ENCODE data around the gene RNF146. TPM values are rescaled to one million over a fixed set of nuclear protein-coding genes. Genes with fewer than 3 reads are reported as not detected.

The RNF146 gene
- total RNA-seq (10 to 100 TPM; 18.9 to 32.7 TPM), polyA plus RNA-seq (10 to 100 TPM; 11.5 to 12.9 TPM)

DNA sequence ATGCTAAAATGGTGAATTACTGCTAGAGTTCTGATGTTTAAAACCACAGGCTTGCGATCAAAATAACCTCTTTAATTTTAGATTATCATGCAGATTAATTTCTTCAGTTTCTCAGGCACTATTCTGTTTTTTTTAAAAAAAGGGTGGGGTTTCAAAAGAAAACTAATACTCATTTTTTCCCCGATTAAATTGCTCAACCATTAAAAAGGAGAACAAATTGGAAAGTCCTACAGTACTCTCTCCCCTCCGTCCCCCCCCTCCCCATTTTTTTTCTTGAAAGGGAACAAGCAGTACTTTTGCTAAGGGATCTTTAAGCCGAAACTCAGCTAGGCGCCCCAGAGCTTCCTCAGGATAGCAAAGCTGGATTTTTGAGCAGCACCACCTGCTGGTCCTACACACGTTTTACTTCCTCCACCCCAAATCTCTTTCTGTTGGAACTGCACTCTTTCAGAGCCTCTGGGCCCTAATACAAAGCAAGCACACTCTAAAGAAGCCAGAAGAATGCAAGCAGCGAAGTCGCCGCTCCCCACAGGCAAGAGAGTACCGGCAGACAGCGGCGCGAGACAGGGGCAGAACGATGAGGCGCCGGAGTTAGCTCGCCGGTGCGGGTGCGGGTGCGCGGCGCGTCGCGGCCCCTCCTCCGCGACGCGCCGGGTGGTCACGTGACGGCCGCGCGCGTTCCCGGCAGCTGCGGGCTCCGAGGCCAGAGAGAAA, at the start of gene RNF146:
Gene RNF146, plus strand, starts transcription at position 687 of the 714 bp plus-strand sequence. CDS start 13,475 bp downstream, outside the sequence.
- peak in 1 of 2 donors; percentile 17 for TF ChIP-seq HNF4A (conservative IDR thresholded peaks at IDR 0.05)
- TF ChIP-seq RAD21 (IDR thresholded peaks at IDR 0.05): peak; percentile 83 to 86
- TF ChIP-seq, protein P1, sequence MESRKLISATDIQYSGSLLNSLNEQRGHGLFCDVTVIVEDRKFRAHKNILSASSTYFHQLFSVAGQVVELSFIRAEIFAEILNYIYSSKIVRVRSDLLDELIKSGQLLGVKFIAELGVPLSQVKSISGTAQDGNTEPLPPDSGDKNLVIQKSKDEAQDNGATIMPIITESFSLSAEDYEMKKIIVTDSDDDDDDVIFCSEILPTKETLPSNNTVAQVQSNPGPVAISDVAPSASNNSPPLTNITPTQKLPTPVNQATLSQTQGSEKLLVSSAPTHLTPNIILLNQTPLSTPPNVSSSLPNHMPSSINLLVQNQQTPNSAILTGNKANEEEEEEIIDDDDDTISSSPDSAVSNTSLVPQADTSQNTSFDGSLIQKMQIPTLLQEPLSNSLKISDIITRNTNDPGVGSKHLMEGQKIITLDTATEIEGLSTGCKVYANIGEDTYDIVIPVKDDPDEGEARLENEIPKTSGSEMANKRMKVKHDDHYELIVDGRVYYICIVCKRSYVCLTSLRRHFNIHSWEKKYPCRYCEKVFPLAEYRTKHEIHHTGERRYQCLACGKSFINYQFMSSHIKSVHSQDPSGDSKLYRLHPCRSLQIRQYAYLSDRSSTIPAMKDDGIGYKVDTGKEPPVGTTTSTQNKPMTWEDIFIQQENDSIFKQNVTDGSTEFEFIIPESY (IDR thresholded peaks at IDR 0.05): no peak
- peak; percentile 70 for TF ChIP-seq CTCF (IDR thresholded peaks at IDR 0.05; ENCODE audit: low read depth, low read length, missing input control)
- TF ChIP-seq JUND (IDR thresholded peaks at IDR 0.05): no peak
- TF ChIP-seq SP1 (IDR thresholded peaks at IDR 0.05): peak; percentile 41
- TF ChIP-seq, protein P2, sequence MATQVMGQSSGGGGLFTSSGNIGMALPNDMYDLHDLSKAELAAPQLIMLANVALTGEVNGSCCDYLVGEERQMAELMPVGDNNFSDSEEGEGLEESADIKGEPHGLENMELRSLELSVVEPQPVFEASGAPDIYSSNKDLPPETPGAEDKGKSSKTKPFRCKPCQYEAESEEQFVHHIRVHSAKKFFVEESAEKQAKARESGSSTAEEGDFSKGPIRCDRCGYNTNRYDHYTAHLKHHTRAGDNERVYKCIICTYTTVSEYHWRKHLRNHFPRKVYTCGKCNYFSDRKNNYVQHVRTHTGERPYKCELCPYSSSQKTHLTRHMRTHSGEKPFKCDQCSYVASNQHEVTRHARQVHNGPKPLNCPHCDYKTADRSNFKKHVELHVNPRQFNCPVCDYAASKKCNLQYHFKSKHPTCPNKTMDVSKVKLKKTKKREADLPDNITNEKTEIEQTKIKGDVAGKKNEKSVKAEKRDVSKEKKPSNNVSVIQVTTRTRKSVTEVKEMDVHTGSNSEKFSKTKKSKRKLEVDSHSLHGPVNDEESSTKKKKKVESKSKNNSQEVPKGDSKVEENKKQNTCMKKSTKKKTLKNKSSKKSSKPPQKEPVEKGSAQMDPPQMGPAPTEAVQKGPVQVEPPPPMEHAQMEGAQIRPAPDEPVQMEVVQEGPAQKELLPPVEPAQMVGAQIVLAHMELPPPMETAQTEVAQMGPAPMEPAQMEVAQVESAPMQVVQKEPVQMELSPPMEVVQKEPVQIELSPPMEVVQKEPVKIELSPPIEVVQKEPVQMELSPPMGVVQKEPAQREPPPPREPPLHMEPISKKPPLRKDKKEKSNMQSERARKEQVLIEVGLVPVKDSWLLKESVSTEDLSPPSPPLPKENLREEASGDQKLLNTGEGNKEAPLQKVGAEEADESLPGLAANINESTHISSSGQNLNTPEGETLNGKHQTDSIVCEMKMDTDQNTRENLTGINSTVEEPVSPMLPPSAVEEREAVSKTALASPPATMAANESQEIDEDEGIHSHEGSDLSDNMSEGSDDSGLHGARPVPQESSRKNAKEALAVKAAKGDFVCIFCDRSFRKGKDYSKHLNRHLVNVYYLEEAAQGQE (IDR thresholded peaks at IDR 0.05): peak; percentile 73
- TF ChIP-seq TAF1 (conservative IDR thresholded peaks at IDR 0.05): peak; percentile 49
- TF ChIP-seq FOXA2 (IDR thresholded peaks at IDR 0.05): no peak
- TF ChIP-seq, protein P3, sequence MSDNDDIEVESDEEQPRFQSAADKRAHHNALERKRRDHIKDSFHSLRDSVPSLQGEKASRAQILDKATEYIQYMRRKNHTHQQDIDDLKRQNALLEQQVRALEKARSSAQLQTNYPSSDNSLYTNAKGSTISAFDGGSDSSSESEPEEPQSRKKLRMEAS (IDR thresholded peaks at IDR 0.05): no peak
- peak; percentile 42 for TF ChIP-seq NR2F2 (IDR thresholded peaks at IDR 0.05)

GRCh38 chr6:127219869-127220268, 46.8 kb upstream of the RNF146 start:
- Histone ChIP-seq H3K4me1 (ENCODE audit: control insufficient read depth in 4 of 4, insufficient read depth in 4 of 4, low read length in 3 of 4) (peaks cover under 1 to 22% (median 13%) of the 10 kb centered on the region in 4 donors), H3K9me3 (ENCODE audit: control insufficient read depth in 4 of 4, low read length in 3 of 4) (no peaks in the 10 kb centered on the region), H3K36me3 (ENCODE audit: control insufficient read depth in 4 of 4, insufficient read depth in 3 of 4, low read depth in 1 of 4, low read length in 3 of 4) (no peaks in the 10 kb centered on the region), H3K9ac (ENCODE audit: low read depth in 1 of 2, low read length in 2 of 2) (no peak overlapping the region), H3K27me3 (ENCODE audit: control insufficient read depth in 4 of 4, insufficient read depth in 4 of 4, low read length in 3 of 4) (no peaks in the 10 kb centered on the region), H3K4me3 (ENCODE audit: low read depth in 1 of 3, low read length in 3 of 3) (no peak overlapping the region), H3K27ac (ENCODE audit: low read depth in 1 of 2, low read length in 2 of 2) (no peak overlapping the region)
- TF ChIP-seq RAD21 (IDR thresholded peaks at IDR 0.05): no peak
- TF ChIP-seq, protein P1 (IDR thresholded peaks at IDR 0.05): no peak
- TF ChIP-seq TAF1 (conservative IDR thresholded peaks at IDR 0.05): no peak
- TF ChIP-seq FOXA1 (IDR thresholded peaks at IDR 0.05): no peak
- no peak for TF ChIP-seq JUND (IDR thresholded peaks at IDR 0.05)
- TF ChIP-seq NR2F2 (IDR thresholded peaks at IDR 0.05): no peak
- WGBS: 96% methylated on average over 1 of the region's 1 CpG
- no peak for DNase-seq (ENCODE audit: low spot score)

More for the DNA sequence above, at the start of gene RNF146:
- Histone ChIP-seq H3K4me1 (ENCODE audit: control insufficient read depth in 4 of 4, insufficient read depth in 4 of 4, low read length in 3 of 4) (peaks cover 0 to 33% (median 6%) of the 10 kb centered on the region in 4 donors), H3K27me3 (ENCODE audit: control insufficient read depth in 4 of 4, insufficient read depth in 4 of 4, low read length in 3 of 4) (no peaks in the 10 kb centered on the region), H3K4me3 (ENCODE audit: low read depth in 1 of 3, low read length in 3 of 3) (peak within 1 kb of the TSS; percentile 80 to 99 (median 92)), H3K9ac (ENCODE audit: low read depth in 1 of 2, low read length in 2 of 2) (peak within 1 kb of the TSS; percentile 99 to 100), H3K9me3 (ENCODE audit: control insufficient read depth in 4 of 4, low read length in 3 of 4) (no peaks in the 10 kb centered on the region), H3K36me3 (ENCODE audit: control insufficient read depth in 4 of 4, insufficient read depth in 3 of 4, low read depth in 1 of 4, low read length in 3 of 4) (no peaks in the 10 kb centered on the region), H3K27ac (ENCODE audit: low read depth in 1 of 2, low read length in 2 of 2) (peak within 1 kb of the TSS; percentile 99 to 100)
- under 1% methylated on average over 40 of the region's 40 CpGs for WGBS
- no peak for DNase-seq (ENCODE audit: low spot score)

Measured in liver (tissue), 9 donors.